Inferior parietal cortex (tissue), 1 donor: Measurements from ENCODE around the gene TRPM5.
A peak's percentile ranks its signal among the peaks of the same experiment; 100 is the strongest.

Experiments used
- DNase-seq: peaks from one replicate; pipeline ENCODE4 v3.0.0-alpha.2; 2016; ENCODE audit errors: extremely low spot score

TRPM5 gene

GRCh38 chr11:2421996-2422395, 22.3 kb downstream of the TRPM5 start:
- DNase-seq = no peak

GRCh38 chr11:2421226-2421994, 22.9 kb downstream of the TRPM5 start:
- DNase-seq = no peak

- peak; percentile 73 for DNase-seq
These were observed 23.6 kb downstream of the TRPM5 start for GRCh38 chr11:2420502-2421225.

GRCh38 chr11:2419638-2420501, 24.4 kb downstream of the TRPM5 start:
- DNase-seq = peak; percentile 73

GRCh38 chr11:2418693-2419360, 25.5 kb downstream of the TRPM5 start:
- no peak for DNase-seq

- no peak for DNase-seq
These were observed 26.2 kb downstream of the TRPM5 start for GRCh38 chr11:2417856-2418692.

- DNase-seq = no peak
These were observed 27.5 kb downstream of the TRPM5 start for GRCh38 chr11:2416765-2417164.

GRCh38 chr11:2415601-2416380, 28.5 kb downstream of the TRPM5 start:
- no peak for DNase-seq

GRCh38 chr11:2415171-2415570, 29.1 kb downstream of the TRPM5 start:
- no peak for DNase-seq

- no peak for DNase-seq
These were observed 29.7 kb downstream of the TRPM5 start for GRCh38 chr11:2414616-2415015.

GRCh38 chr11:2413742-2414579, 30.4 kb downstream of the TRPM5 start:
- DNase-seq = no peak

GRCh38 chr11:2412323-2412722, 32.0 kb downstream of the TRPM5 start:
- no peak for DNase-seq

GRCh38 chr11:2411446-2412305, 32.6 kb downstream of the TRPM5 start:
- no peak for DNase-seq

GRCh38 chr11:2410616-2411015, 33.7 kb downstream of the TRPM5 start:
- DNase-seq = no peak

- DNase-seq = no peak
These were observed 34.5 kb downstream of the TRPM5 start for GRCh38 chr11:2409611-2410468.

- no peak for DNase-seq
These were observed 35.2 kb downstream of the TRPM5 start for GRCh38 chr11:2409126-2409525.

GRCh38 chr11:2408671-2409070, 35.6 kb downstream of the TRPM5 start:
- no peak for DNase-seq
